Stomach (tissue), 9 donors: ENCODE data around the gene PNPLA5. TPM values are rescaled to one million over a fixed set of nuclear protein-coding genes. Genes with fewer than 3 reads are reported as not detected.

Source experiments
- DNase-seq, 2 donors: peaks; one replicate each; pipeline versions ENCODE4 v3.0.0 to v3.0.0-alpha.2; 2013 to 2019
- H3K27ac ChIP-seq, 5 donors: fragments of 200-600 bp in 4 of 5; sonication (generic) in 4 of 5; one replicate each; pipeline ENCODE4 v1.5.1; 2013 to 2019; ENCODE audit warnings: mild to moderate bottlenecking in 1 of 5, moderate library complexity in 1 of 5
- H3K27me3 ChIP-seq, 3 donors: fragments of 200-600 bp; sonication (generic); one replicate each; pipeline ENCODE4 v1.5.1; 2017 to 2019; ENCODE audit warnings: mixed run types in 1 of 3
- H3K36me3 ChIP-seq, 4 donors: fragments of 200-600 bp; sonication (generic); 1 replicate in 3 of 4; 2 replicates in 1 of 4; pipeline ENCODE4 v1.5.1; 2016 to 2019
- H3K4me1 ChIP-seq, 4 donors: fragments of 200-600 bp; sonication (generic); one replicate each; pipeline ENCODE4 v1.5.1; 2016 to 2019
- H3K4me3 ChIP-seq, 4 donors: fragments of 200-600 bp; sonication (generic) in 3 of 4; one replicate each; pipeline ENCODE4 v1.5.1; 2016 to 2019; ENCODE audit warnings: mild to moderate bottlenecking in 1 of 4
- H3K9me3 ChIP-seq, 4 donors: fragments of 200-600 bp; sonication (generic); one replicate each; pipeline ENCODE4 v1.5.1; 2016 to 2019
- EP300 ChIP-seq: sonication (generic); formaldehyde crosslinking; IDR thresholded peaks from one replicate; pipeline ENCODE4 v1.6.1; 2017; ENCODE audit warnings: antibody characterized with exemption
- POLR2A ChIP-seq, 4 donors: fragments of 450-650 bp; IDR thresholded peaks; one replicate each; pipeline ENCODE4 v1.6.1; 2016; ENCODE audit warnings: antibody characterized with exemption in 4 of 4, control low read depth in 2 of 4, mild to moderate bottlenecking in 1 of 4, moderate library complexity in 1 of 4
- POLR2AphosphoS5 ChIP-seq, 3 donors: sonication (generic); formaldehyde crosslinking; IDR thresholded peaks; one replicate each; pipeline ENCODE4 v1.6.1; 2016; ENCODE audit warnings: antibody characterized with exemption in 3 of 3
- WGBS, 5 donors: extraction: QIAGEN DNeasy Blood & Tissue Kit in 3 of 5; methylation state at CpG; one replicate each; pipeline versions ENCODE4 v1.1.5 to v1.1.7; 2013 to 2018; 5-methylcytosine and 5-hydroxymethylcytosine counted together
- intact Hi-C: fragments of 100-400 bp; cut with DNase I; formaldehyde crosslinking; loops from one replicate; pipeline ENCODE4 v1.15.1; 2023; ENCODE audit warnings: low total_unique reads
- polyA plus RNA-seq, 3 donors: library from polyadenylated mRNA; stranded (reverse); fragments of 200-250 nt; gene quantifications; one replicate each; pipeline ENCODE4 v1.2.3, GENCODE V29; 2013
- total RNA-seq, 5 donors: library from RNA; depleted of rRNA; stranded (reverse); fragments of >200 nt; gene quantifications; one replicate each; pipeline versions ENCODE4 v1.1.0 to v1.2.3, GENCODE V29; 2014 to 2016
- TF ChIP-seq, protein P1 (sequence below), 7 experiments: fragments of 450-650 bp in 4 of 7; fragments of 200-600 bp in 3 of 7; sonication (generic) in 3 of 7; IDR thresholded peaks; one replicate each; pipeline ENCODE4 v1.5.1; 2016 to 2019; ENCODE audit warnings: antibody characterized with exemption in 7 of 7, control low read depth in 2 of 7, mild to moderate bottlenecking in 1 of 7
- donor health status: healthy with polysubstance abuse.
- donor health status: Bipolar disorder and iron deficiency.
- donor health status: healthy.

The PNPLA5 gene
- total and polyA plus RNA-seq, 8 donors: not detected

DNA sequence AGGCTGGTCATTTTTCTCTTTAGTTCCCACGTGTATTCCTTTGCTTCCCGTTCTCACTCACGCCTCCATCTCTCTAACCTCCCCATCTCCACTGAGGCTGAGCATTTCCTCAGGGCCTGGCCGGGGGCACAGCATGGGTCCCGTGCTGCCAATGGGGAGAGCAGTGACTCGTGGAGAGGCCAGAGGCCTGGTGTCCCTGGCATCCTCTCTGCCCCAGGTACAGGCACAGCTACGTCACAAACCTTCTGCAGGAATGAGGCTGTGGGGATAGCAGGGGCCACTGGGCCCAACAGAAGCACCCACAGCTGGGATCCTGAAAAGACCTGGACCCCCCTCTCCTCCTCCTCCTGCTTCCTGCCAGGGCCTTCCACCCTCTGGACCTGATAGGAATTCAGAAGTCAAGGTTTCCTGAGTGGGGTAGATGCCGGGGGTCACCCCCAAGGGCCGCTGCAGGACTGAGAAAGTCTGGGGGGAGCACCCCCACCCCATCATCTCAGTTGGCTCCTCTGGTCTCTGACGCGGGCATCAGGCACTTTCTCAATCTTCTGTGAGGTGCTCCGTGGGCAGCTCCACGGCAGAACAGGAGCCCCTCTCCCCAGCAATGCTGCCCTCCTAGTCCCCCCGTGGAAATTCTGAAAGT, 11.8 kb downstream of the PNPLA5 start:
- intact Hi-C loops: no loop called here

DNA sequence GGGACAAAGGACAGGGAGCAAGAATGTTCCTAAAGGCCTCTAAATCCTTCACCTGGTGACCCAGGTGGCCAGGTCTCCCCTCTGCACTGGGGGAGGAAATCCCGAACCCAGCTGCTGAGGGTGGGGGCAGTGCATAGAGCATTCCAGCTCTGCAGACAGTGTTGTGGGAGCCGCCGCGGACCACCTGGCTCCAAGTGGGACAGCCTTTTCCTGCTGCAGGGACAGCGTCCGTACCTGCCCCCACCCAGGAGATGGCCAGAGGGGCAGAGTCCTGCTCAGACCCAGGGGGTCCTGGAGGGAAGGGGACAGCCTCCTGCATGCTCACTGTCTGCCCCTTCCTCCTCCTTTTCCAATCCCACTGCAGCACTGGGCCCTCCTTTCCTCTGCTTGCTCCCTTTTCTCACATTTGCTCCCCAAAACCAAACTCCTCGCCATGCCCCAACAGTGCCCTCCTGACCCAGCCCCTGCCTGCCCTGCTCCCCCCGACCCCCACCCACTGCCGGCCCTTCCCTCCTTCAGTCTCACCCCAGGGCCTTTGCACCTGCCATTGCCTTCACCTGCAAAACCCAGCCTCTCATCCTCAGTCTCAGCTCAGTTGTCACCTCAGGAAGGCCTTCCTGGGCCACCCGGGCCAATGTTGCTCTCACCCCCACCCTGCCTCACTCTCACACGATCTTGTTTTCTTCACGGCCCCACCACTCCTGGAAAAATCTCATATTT, 12.8 kb downstream of the PNPLA5 start:
- H3K36me3 ChIP-seq: no peaks in the 10 kb centered on the region
- WGBS, 5 donors: 61 to 69% (median 65%) methylated on average over 10 to 12 of the region's 12 CpGs
- no peak overlapping the region for H3K27ac ChIP-seq
- TF ChIP-seq, protein P1, sequence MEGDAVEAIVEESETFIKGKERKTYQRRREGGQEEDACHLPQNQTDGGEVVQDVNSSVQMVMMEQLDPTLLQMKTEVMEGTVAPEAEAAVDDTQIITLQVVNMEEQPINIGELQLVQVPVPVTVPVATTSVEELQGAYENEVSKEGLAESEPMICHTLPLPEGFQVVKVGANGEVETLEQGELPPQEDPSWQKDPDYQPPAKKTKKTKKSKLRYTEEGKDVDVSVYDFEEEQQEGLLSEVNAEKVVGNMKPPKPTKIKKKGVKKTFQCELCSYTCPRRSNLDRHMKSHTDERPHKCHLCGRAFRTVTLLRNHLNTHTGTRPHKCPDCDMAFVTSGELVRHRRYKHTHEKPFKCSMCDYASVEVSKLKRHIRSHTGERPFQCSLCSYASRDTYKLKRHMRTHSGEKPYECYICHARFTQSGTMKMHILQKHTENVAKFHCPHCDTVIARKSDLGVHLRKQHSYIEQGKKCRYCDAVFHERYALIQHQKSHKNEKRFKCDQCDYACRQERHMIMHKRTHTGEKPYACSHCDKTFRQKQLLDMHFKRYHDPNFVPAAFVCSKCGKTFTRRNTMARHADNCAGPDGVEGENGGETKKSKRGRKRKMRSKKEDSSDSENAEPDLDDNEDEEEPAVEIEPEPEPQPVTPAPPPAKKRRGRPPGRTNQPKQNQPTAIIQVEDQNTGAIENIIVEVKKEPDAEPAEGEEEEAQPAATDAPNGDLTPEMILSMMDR (IDR thresholded peaks at IDR 0.05): no peak
- TF ChIP-seq POLR2A (IDR thresholded peaks at IDR 0.05) (no peak), POLR2AphosphoS5 (IDR thresholded peaks at IDR 0.05) (no peak), EP300 (no peak)
- H3K4me1 ChIP-seq: no peaks in the 10 kb centered on the region
- peaks cover 0 to 90% (median 0%) of the 10 kb centered on the region in 3 donors for H3K27me3 ChIP-seq
- intact Hi-C loops: no loop called here
- DNase-seq: no peak
- no peak overlapping the region for H3K4me3 ChIP-seq
- H3K9me3 ChIP-seq: no peaks in the 10 kb centered on the region

More for the DNA sequence above, 11.8 kb downstream of the PNPLA5 start:
- Histone ChIP-seq H3K4me3 (no peak overlapping the region), H3K4me1 (no peaks in the 10 kb centered on the region), H3K27me3 (peaks cover 0 to 89% (median 0%) of the 10 kb centered on the region in 3 donors), H3K27ac (no peak overlapping the region), H3K9me3 (no peaks in the 10 kb centered on the region), H3K36me3 (no peaks in the 10 kb centered on the region)
- TF ChIP-seq EP300 (no peak), POLR2A (IDR thresholded peaks at IDR 0.05) (no peak), POLR2AphosphoS5 (IDR thresholded peaks at IDR 0.05) (no peak)
- TF ChIP-seq, protein P1 (IDR thresholded peaks at IDR 0.05): no peak
- DNase-seq: no peak
- WGBS, 5 donors: 73 to 82% (median 81%) methylated on average over 10 to 14 of the region's 14 CpGs

DNA sequence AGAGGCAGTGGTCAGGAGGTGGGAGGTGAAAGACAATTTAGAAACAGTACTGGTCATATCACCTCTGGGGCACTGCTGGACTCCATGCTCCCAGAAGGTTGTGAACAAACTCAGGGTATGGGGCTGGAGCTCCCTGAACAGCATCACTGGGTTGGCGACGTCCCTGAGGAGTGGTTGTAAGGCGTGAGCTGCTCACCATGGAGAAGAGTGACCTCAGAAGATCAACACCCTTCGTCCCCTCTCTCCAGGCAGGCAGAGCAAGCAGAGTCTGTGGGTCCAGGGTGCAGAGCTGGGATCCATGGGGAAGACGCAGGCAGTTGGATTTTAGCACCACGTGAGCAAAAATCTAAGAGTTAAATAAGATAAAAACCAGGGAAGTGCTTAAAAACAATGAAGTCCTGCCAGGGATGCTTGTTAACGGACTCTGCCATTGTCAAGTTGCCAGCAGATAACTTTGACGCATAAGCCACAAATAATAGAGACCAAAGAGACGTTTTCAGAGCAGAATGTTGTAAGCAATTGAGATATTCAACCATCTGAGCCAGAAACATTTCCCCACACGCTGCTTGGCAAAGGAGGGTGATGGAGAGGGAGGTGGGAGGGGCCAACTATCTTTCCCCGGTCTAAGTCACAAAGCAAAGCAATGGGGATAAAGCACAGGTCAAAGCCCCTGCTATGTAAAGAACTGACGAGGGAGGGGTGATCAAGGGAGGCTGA, 13.6 kb downstream of the PNPLA5 start:
- DNase-seq: no peak
- TF ChIP-seq EP300: no peak
- TF ChIP-seq POLR2AphosphoS5 (IDR thresholded peaks at IDR 0.05): no peak
- TF ChIP-seq POLR2A (IDR thresholded peaks at IDR 0.05): no peak
- TF ChIP-seq, protein P1 (IDR thresholded peaks at IDR 0.05): no peak

DNA sequence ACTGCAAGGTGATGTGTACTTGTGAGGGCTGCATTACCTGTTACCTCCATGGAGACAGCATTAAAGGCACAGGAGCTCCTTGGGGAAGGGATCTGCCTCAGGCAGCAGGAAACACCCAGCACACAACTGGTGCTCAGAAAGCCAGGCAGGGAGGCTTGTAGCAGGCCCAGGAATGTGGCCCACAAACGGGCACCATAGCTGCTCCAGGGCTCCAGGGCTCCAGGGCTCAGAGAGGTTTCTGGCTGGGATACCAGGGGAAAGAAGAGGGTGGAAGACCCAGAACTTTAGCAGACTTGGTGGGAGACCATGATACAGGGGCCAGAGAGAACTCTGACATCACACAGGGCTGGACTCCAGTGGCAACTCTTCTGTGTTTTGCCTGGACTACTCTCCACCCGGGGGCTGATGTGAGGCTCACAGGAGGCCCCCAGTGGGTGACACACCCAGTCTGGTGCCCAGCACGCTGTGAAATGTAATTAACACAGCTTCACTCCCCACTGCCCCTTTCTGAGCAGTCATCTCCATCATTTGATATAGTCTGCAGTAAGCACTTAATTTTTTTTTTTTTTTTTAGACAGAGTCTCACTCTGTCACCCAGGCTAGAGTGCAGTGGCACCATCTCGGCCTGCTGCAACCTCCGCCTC, 14.8 kb downstream of the PNPLA5 start:
- no peak for DNase-seq
- Histone ChIP-seq H3K27ac (no peak overlapping the region), H3K4me3 (no peak overlapping the region), H3K36me3 (no peaks in the 10 kb centered on the region), H3K27me3 (peaks cover 0 to 77% (median 0%) of the 10 kb centered on the region in 3 donors), H3K9me3 (no peaks in the 10 kb centered on the region), H3K4me1 (no peaks in the 10 kb centered on the region)
- intact Hi-C loops: no loop called here
- 55 to 79% (median 70%) methylated on average over 5 of the region's 5 CpGs for WGBS, 5 donors
- TF ChIP-seq EP300: no peak
- no peak for TF ChIP-seq POLR2AphosphoS5 (IDR thresholded peaks at IDR 0.05)

More for the DNA sequence above, 13.6 kb downstream of the PNPLA5 start:
- intact Hi-C loops: no loop called here
- H3K27ac ChIP-seq: no peak overlapping the region
- H3K27me3 ChIP-seq: peaks cover 0 to 86% (median 0%) of the 10 kb centered on the region in 3 donors
- WGBS, 5 donors: 36 to 46% (median 37%) methylated on average over 12 of the region's 12 CpGs
- no peaks in the 10 kb centered on the region for H3K36me3 ChIP-seq
- H3K4me1 ChIP-seq: no peaks in the 10 kb centered on the region
- no peaks in the 10 kb centered on the region for H3K9me3 ChIP-seq
- H3K4me3 ChIP-seq: no peak overlapping the region
